Right lobe of liver (tissue), 4 donors: Measurements from ENCODE around the gene MSL2.

Source experiments
- POLR2A ChIP-seq: fragments of 450-650 bp; IDR thresholded peaks from one replicate; pipeline ENCODE4 v1.6.1; 2017; ENCODE audit warnings: antibody characterized with exemption, mild to moderate bottlenecking
- TF ChIP-seq, protein P1 (sequence below), 4 donors: fragments of 200-600 bp in 3 of 4; fragments of 450-650 bp in 1 of 4; IDR thresholded peaks; one replicate each; pipeline versions ENCODE4 v1.5.1 to v1.8.0; 2016 to 2022; ENCODE audit warnings: antibody characterized with exemption in 4 of 4, mild to moderate bottlenecking in 2 of 4
- donor health status: DM: no; HTN: no; CAD: no.
- donor health status: DM: no; HTN: no; CAD: no.
- donor health status: DM: no; HTN: yes; CAD: no.

- TF ChIP-seq, protein P1, sequence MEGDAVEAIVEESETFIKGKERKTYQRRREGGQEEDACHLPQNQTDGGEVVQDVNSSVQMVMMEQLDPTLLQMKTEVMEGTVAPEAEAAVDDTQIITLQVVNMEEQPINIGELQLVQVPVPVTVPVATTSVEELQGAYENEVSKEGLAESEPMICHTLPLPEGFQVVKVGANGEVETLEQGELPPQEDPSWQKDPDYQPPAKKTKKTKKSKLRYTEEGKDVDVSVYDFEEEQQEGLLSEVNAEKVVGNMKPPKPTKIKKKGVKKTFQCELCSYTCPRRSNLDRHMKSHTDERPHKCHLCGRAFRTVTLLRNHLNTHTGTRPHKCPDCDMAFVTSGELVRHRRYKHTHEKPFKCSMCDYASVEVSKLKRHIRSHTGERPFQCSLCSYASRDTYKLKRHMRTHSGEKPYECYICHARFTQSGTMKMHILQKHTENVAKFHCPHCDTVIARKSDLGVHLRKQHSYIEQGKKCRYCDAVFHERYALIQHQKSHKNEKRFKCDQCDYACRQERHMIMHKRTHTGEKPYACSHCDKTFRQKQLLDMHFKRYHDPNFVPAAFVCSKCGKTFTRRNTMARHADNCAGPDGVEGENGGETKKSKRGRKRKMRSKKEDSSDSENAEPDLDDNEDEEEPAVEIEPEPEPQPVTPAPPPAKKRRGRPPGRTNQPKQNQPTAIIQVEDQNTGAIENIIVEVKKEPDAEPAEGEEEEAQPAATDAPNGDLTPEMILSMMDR (IDR thresholded peaks at IDR 0.05) = no peak
- TF ChIP-seq POLR2A = no peak
These were observed 86.6 kb downstream of the MSL2 start for GRCh38 chr3:136109499-136109898.
